GM13976 (cell line): ENCODE data around the gene MYRIP.

Source experiments
- DNase-seq: peaks from one replicate; pipeline ENCODE4 v3.0.0; 2012; ENCODE audit warnings: low spot score
- CTCF ChIP-seq: IDR thresholded peaks from 2 replicates; pipeline ENCODE4 v1.5.1; 2012; ENCODE audit warnings: borderline replicate concordance, mild to moderate bottlenecking; ENCODE audit not compliant: insufficient read depth; ENCODE audit errors: extremely low read depth, missing control alignments, control extremely low read depth
- in situ Hi-C: fragments of 300-500 bp; cut with MboI; formaldehyde crosslinking; loops from one replicate; pipeline ENCODE4 v1.12.0; 2022; ENCODE audit warnings: low sequenced_read_pairs, mixed read lengths, inconsistent platforms; ENCODE audit not compliant: unreplicated experiment

Gene MYRIP

GRCh38 chr3:40044487-40044886 is 235.1 kb downstream of the MYRIP start:
- TF ChIP-seq CTCF = no peak
- in situ Hi-C loops = no loop called here
- DNase-seq = no peak

GRCh38 chr3:40045051-40045450 is 235.6 kb downstream of the MYRIP start:
- no peak for TF ChIP-seq CTCF
- in situ Hi-C loops = no loop called here
- no peak for DNase-seq

- no peak for TF ChIP-seq CTCF
- in situ Hi-C loops = no loop called here
- no peak for DNase-seq
These were observed 236.7 kb downstream of the MYRIP start for GRCh38 chr3:40046149-40046548.

GRCh38 chr3:40047406-40047805 is 238.0 kb downstream of the MYRIP start:
- in situ Hi-C loops = no loop called here
- TF ChIP-seq CTCF = no peak
- DNase-seq = no peak

- TF ChIP-seq CTCF = no peak
- in situ Hi-C loops = no loop called here
- no peak for DNase-seq
These were observed 244.3 kb downstream of the MYRIP start for GRCh38 chr3:40053663-40054062.

- no peak for DNase-seq
- TF ChIP-seq CTCF = no peak
- in situ Hi-C loops = no loop called here
These were observed 245.3 kb downstream of the MYRIP start for GRCh38 chr3:40054568-40055222.
